Peyer's patch (tissue), 4 donors: ENCODE measurements around the gene AGAP3. TPM values are rescaled to one million over a fixed set of nuclear protein-coding genes. Genes with fewer than 3 reads are reported as not detected.

Experiments
- DNase-seq, 3 donors: peaks; one replicate each; pipeline ENCODE4 v3.0.0-alpha.2; 2017 to 2019
- H3K27ac ChIP-seq, 4 donors: fragments of 200-600 bp; sonication (generic); one replicate each; pipeline ENCODE4 v1.5.1; 2016 to 2019
- H3K27me3 ChIP-seq, 2 donors: fragments of 200-600 bp; sonication (generic); one replicate each; pipeline ENCODE4 v1.5.1; 2019
- H3K36me3 ChIP-seq, 3 donors: fragments of 200-600 bp; sonication (generic); one replicate each; pipeline ENCODE4 v1.5.1; 2016 to 2019
- H3K4me1 ChIP-seq, 4 donors: fragments of 200-600 bp; sonication (generic); one replicate each; pipeline ENCODE4 v1.5.1; 2016 to 2019
- H3K4me3 ChIP-seq, 4 donors: fragments of 200-600 bp; sonication (generic); 1 replicate in 3 of 4; 2 replicates in 1 of 4; pipeline ENCODE4 v1.5.1; 2016 to 2019; ENCODE audit warnings: mild to moderate bottlenecking in 1 of 4
- H3K9me3 ChIP-seq, 4 donors: fragments of 200-600 bp; sonication (generic); one replicate each; pipeline ENCODE4 v1.5.1; 2016 to 2019; ENCODE audit warnings: mild to moderate bottlenecking in 1 of 4
- CTCF ChIP-seq, 6 experiments: fragments of 450-650 bp in 4 of 6; fragments of 200-600 bp in 2 of 6; sonication (generic) in 1 of 6; IDR thresholded peaks; one replicate each; pipeline ENCODE4 v1.5.1; 2017 to 2019; ENCODE audit warnings: antibody characterized with exemption in 6 of 6, mild to moderate bottlenecking in 3 of 6, moderate library complexity in 1 of 6
- POLR2A ChIP-seq, 2 donors: fragments of 450-650 bp; IDR thresholded peaks; one replicate each; pipeline ENCODE4 v1.5.1; 2017; ENCODE audit warnings: antibody characterized with exemption in 2 of 2, mild to moderate bottlenecking in 2 of 2, moderate library complexity in 2 of 2
- total RNA-seq, 4 donors: library from RNA; depleted of rRNA; stranded (reverse); fragments of >200 nt; gene quantifications; one replicate each; pipeline ENCODE4 v1.1.0, GENCODE V29; 2016

The AGAP3 gene
- total RNA-seq, 4 donors from 2014 or later: 91.6 to 123 (median 101) TPM

GRCh38 chr7:151062399-151063211 lies 23.7 kb upstream of the AGAP3 start:
- H3K4me1 ChIP-seq: peaks cover 4 to 36% (median 12%) of the 10 kb centered on the region in 4 donors
- peak in 1 of 6 experiments; percentile 6 for TF ChIP-seq CTCF (IDR thresholded peaks at IDR 0.05)
- peak in 1 of 2 donors; percentile 27 for TF ChIP-seq POLR2A (IDR thresholded peaks at IDR 0.05)
- H3K36me3 ChIP-seq: peaks cover 0 to 37% (median 0%) of the 10 kb centered on the region in 3 donors
- peak overlapping the region; percentile 25 to 77 (median 70) for H3K27ac ChIP-seq
- no peaks in the 10 kb centered on the region for H3K9me3 ChIP-seq
- peak in 2 of 3 donors; percentile 88 to 94 for DNase-seq
- no peaks in the 10 kb centered on the region for H3K27me3 ChIP-seq
- peak overlapping the region in 3 of 4 donors; percentile 35 to 57 (median 50) for H3K4me3 ChIP-seq

GRCh38 chr7:151063212-151063561 lies 23.1 kb upstream of the AGAP3 start:
- Histone ChIP-seq H3K27me3 (no peaks in the 10 kb centered on the region), H3K9me3 (no peaks in the 10 kb centered on the region), H3K4me1 (peaks cover 4 to 36% (median 12%) of the 10 kb centered on the region in 4 donors), H3K36me3 (peaks cover 0 to 43% (median 0%) of the 10 kb centered on the region in 3 donors), H3K27ac (peak overlapping the region; percentile 25 to 77 (median 70)), H3K4me3 (peak overlapping the region in 3 of 4 donors; percentile 35 to 57 (median 50))
- TF ChIP-seq CTCF (IDR thresholded peaks at IDR 0.05) (no peak), POLR2A (IDR thresholded peaks at IDR 0.05) (no peak)
- peak in 1 of 3 donors; percentile 61 for DNase-seq

GRCh38 chr7:151064454-151064853 lies 21.8 kb upstream of the AGAP3 start:
- Histone ChIP-seq H3K9me3 (no peaks in the 10 kb centered on the region), H3K27ac (no peak overlapping the region), H3K27me3 (no peaks in the 10 kb centered on the region), H3K4me1 (peaks cover 4 to 26% (median 12%) of the 10 kb centered on the region in 4 donors), H3K36me3 (peaks cover 0 to 54% (median 0%) of the 10 kb centered on the region in 3 donors), H3K4me3 (no peak overlapping the region)
- TF ChIP-seq POLR2A (IDR thresholded peaks at IDR 0.05) (no peak), CTCF (IDR thresholded peaks at IDR 0.05) (no peak)
- no peak for DNase-seq

GRCh38 chr7:151064993-151065392 lies 21.3 kb upstream of the AGAP3 start:
- no peak for DNase-seq
- peaks cover 0 to 59% (median 0%) of the 10 kb centered on the region in 3 donors for H3K36me3 ChIP-seq
- no peaks in the 10 kb centered on the region for H3K9me3 ChIP-seq
- no peak overlapping the region for H3K27ac ChIP-seq
- H3K4me3 ChIP-seq: no peak overlapping the region
- peaks cover 4 to 26% (median 11%) of the 10 kb centered on the region in 4 donors for H3K4me1 ChIP-seq
- no peaks in the 10 kb centered on the region for H3K27me3 ChIP-seq
- TF ChIP-seq POLR2A (IDR thresholded peaks at IDR 0.05) (no peak), CTCF (IDR thresholded peaks at IDR 0.05) (no peak)

GRCh38 chr7:151065516-151065915 lies 20.8 kb upstream of the AGAP3 start:
- Histone ChIP-seq H3K4me3 (no peak overlapping the region), H3K9me3 (no peaks in the 10 kb centered on the region), H3K27me3 (no peaks in the 10 kb centered on the region), H3K36me3 (peaks cover 0 to 64% (median 0%) of the 10 kb centered on the region in 3 donors), H3K27ac (no peak overlapping the region), H3K4me1 (peaks cover 4 to 22% (median 7%) of the 10 kb centered on the region in 4 donors)
- TF ChIP-seq POLR2A (IDR thresholded peaks at IDR 0.05) (no peak), CTCF (IDR thresholded peaks at IDR 0.05) (no peak)
- no peak for DNase-seq
